NK-92 (cell line): ENCODE measurements around the gene CKMT1A.
"Not testable (repeated sequence)": the region's sequence is repeated elsewhere in the genome, so short reads cannot be mapped to it uniquely, and the experiment has no call there.

Experiments
- DNase-seq: peaks from one replicate; lab custom pipeline; 2025; ENCODE audit not compliant: unreplicated experiment; lab: John Stamatoyannopoulos, UW

The CKMT1A gene

DNA sequence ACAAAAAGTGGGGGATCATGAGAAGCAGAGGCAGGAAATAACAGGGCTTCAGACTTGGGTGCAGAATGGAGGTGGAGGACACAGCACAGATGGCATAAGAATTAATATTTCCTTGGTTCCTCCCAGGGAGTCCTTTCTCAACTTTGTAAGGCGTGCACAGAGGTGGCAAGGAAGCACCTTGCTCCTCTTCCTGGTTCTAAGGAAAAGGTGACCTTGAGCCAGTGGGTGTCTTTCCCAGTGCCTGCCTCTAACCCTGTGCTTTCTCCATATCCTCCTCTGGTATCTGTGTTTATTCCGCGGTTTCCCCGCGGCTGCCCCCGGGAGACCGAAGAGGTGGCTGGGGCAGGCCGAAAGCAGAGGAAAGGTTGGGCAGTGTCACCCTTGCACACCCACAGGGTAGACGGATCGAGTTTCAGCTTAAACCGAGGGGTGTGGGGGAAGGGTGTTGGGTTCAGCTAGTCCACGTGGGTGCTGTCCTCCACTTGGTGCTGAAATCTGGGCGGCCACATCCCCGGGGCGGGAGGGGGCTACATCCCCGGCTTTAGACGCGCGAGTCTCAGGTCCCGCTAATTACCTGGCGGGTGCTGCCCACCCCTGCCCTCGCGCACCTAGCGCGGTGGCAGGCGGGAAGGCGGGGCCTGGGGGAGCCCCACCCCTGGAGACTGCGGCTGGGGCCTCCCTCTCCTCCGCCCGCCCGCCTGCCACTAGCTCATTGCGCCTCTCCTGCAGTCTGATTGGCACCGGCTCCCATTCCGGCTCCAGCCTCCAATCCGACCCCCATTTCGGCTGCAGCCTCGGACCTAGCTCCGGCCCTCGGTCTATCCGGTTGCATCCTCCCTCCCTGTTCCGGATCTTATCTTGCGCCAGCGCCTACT, at the start of gene CKMT1A:
Gene CKMT1A (plus strand): TSS at position 712 of the 875 bp plus-strand sequence. CDS start 192 bp downstream, outside the sequence.
- not testable (repeated sequence) for DNase-seq

DNA sequence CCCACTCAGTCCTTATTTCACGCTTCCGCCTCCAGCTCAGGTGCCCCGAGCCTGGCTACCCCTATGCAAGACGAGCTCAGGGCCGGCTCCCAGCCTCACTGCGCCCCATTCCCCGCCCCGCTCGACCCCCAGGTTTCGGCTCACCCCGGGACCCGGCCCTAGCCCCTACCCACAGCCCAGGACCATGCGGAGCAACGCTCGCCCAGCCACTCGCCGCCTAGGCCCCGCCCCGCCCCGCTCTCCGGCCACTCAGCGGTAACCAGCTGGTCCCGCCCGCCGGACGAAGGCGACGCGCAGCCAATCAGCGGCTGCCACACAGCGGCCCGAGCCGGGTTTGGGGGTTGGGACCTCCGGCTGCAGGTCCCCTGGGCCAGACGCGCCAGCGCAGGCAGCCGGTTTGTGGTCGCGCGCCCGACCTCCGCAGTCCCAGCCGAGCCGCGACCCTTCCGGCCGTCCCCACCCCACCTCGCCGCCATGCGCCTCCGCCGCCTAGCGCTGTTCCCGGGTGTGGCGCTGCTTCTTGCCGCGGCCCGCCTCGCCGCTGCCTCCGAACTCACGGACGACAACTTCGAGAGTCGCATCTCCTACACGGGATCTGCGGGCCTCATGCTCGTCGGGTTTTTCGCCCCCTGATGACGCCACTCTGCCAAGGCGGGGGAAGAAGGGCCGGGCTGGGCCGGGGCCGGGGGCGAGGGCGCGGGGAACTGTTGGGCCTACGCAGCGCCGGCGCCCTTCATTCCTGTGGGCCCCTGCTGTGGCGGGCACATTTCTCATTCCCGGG, 44.8 kb upstream of the CKMT1A start, which contains the start of gene CATSPER2:
Gene CATSPER2 (minus strand): TSS at position 196 of the 781 bp plus-strand sequence. CDS start 783 bp downstream, outside the sequence.
- DNase-seq: no peak

DNA sequence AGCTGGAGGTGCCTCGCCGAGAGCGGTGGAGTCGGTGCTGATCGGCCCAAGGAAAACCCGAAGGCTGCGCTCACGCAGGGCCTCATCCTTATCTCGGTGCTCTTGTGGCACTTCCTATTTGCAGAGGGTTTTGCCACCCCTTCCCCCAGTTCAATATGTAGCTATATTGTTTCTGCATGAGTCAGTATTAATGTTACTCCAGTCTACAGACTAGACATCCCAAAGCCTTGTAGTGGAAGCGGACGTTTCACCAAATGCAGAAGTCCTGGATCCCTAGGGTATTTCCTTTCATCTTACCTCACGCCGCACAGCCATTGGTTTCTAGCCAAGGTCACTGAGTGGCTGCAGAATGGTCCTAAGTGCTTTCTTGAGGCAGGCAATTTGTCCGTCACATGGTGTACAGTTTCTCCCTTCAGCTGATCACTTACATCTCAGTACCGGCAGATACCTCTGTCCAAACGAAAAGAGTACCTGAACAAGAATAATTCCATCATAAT, 44.2 kb upstream of the CKMT1A start:
- DNase-seq: not testable (repeated sequence)

DNA sequence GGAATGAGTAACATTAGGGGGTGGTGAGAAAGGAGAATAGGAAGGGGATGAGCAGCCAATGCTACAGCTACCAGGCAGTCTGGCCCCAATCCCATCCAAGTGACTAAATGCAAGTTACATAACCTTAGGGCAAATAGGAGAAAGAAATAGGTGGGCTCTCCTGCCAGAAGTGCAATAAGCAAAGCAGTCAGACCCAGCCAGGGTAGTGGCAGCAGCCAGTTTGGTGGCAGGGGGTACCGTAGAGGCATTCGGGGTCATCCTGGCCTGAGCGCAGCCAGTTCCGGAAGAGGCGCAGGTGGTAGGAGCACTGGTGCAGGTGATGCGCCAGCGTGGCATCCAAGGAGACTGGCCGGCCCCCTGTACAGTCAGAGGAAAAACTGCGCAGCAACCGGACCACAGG, 33.9 kb upstream of the CKMT1A start:
- not testable (repeated sequence) for DNase-seq

- not testable (repeated sequence) for DNase-seq
These were observed 31.4 kb upstream of the CKMT1A start for GRCh38 chr15:43662293-43662692.

DNA sequence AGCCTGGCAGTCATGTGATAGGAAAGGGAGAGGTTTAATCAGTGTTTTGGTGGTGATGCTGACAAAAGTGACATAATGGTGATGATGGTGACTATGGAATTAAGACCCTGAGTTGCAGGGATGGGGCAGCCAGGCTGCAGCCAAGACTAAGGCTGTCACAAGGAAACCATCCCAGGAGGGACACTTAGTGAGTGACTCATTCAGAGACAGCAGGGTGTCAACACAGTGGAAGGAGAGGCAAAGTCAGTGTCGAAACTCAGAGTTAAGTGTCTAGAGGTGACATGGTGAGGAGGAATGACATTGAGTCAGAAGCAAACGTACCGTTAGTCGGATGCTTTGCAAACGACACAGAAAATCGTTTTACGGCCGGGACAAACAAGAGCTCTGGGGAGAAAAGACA, 30.3 kb upstream of the CKMT1A start:
- not testable (repeated sequence) for DNase-seq

GRCh38 chr15:43666177-43666576, 27.5 kb upstream of the CKMT1A start:
- DNase-seq: not testable (repeated sequence)

DNA sequence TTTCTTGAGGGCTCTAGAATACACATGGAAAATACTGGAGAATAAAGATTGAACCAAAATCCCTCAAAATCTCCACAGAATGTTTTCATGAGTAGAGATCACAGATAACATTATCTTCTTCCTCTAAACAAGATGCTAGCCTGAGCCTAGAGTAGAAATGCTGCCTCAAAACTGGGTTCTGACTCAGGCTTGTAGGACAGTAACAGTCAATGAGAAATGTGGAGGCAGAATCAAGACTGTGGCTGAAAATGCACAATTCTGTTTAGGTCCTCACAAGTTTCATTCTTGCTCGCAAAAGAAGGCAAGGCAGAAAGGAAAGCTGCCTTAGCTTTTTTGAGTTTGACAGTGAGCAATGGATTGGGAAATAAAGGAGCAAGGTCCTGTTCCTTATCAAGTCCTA, 19.5 kb upstream of the CKMT1A start:
- not testable (repeated sequence) for DNase-seq

GRCh38 chr15:43689604-43690301, 3.9 kb upstream of the CKMT1A start:
- not testable (repeated sequence) for DNase-seq

DNA sequence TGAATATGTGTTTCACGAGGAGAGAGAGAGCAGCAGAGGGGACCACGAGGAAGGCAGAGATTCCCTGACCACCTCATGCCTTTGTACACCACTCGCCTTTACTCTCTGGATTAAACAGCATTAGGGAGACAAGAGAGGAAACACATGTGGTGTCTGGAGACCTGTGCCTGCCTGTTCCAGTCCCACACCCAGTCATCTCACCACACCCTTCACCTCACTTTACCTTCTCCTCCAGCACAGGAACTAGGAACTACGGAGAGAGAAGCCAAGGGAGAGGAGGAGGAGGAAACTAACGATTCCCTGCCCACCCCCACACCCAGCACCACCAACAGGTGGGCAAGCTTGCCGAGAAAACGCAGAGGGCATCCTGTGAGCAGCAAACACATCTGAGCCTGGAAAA, 980 bp upstream of the CKMT1A start:
- not testable (repeated sequence) for DNase-seq

- DNase-seq: no peak
These were observed 8.5 kb downstream of the CKMT1A start for GRCh38 chr15:43702174-43702573.

DNA sequence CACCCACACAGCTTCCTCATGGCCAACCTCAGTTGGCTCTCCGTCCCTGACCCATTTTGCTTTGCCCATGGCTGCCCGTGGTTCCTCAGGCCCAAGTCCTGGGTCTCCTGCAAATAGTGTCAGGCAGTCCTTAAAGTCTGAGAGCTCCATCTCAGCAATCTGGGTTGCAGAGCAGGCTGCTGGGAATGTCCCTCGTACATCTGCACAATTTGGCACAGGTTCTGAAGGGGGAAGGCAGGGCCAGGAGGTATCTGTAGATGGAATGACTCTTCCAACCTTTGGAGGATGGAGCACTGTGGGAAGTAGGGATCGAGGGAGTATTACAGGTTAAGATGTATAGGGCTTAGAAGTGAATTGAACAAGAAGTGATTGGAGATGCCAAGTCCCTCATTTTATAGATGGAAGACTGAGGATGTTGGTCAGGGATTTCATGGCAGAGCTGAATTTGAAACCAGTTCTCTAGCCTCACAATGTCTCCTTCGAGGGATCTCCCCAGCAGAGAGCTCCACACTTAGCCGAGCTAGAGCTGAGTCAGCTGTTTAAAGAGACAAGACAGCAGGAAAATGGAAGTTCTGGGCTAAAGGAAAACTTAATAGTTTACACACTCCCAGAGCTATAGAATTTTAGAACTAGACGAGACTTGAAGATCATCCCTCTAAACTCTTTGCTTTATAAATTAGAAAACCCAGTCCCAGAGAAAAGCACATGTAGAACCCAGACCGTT, 9.2 kb downstream of the CKMT1A start:
- DNase-seq: no peak

DNA sequence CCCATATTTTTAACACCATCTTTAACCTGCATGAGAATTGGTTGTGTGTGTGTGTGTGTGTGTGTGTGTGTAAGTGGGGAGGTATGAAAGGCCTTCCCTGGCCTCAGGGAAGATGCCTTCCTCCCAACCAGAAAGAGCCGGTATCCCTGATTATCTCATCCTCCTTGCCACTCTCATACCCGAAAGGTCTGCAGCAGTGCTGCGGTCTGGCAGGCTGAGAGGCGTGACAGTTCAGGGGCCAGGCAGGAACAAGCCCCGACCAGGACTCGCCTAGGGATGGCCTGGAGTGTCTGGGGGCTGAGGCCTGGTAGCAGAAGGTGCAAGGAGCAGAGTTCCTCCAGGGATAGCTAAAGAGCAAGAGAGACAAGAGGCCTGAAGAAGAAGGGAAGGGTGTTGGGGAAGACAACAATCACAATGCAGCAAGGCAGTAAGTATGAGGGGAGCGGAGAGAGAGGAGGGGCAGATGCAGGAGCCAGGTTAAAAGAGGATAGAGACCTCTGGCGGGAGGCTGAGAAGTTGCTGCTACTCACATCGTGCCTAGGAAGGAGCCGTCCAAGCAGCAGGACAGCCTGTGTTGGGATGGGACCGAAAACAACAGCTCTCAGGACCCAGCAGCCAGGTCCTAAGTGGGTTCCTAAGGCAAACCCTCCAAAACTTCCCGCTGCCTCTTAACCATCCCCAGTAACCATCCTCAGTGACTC, 16.9 kb downstream of the CKMT1A start:
- not testable (repeated sequence) for DNase-seq

GRCh38 chr15:43723151-43723550, 29.5 kb downstream of the CKMT1A start:
- DNase-seq: no peak

GRCh38 chr15:43726306-43726705, 32.6 kb downstream of the CKMT1A start:
- not testable (repeated sequence) for DNase-seq

GRCh38 chr15:43728053-43728725, 34.5 kb downstream of the CKMT1A start:
- not testable (repeated sequence) for DNase-seq

DNA sequence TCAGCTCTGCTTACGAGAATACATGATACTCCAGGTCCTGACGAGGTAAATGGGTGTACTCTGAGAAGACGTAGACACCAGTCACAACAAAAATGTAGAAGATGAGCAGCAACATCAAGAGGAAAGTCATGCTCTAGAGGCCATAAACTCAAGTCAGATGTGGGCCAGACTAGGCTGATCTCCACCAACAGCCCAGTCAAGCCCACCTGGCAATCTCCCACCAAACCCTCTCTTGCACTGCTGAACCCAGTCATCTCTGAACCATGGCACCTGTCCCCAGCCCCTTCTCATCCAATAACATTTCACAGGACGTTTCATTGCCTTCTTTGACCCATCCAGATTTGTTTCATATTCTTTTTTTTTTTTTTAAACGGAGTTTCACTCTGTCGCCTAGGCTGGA, 41.8 kb downstream of the CKMT1A start:
- no peak for DNase-seq

DNA sequence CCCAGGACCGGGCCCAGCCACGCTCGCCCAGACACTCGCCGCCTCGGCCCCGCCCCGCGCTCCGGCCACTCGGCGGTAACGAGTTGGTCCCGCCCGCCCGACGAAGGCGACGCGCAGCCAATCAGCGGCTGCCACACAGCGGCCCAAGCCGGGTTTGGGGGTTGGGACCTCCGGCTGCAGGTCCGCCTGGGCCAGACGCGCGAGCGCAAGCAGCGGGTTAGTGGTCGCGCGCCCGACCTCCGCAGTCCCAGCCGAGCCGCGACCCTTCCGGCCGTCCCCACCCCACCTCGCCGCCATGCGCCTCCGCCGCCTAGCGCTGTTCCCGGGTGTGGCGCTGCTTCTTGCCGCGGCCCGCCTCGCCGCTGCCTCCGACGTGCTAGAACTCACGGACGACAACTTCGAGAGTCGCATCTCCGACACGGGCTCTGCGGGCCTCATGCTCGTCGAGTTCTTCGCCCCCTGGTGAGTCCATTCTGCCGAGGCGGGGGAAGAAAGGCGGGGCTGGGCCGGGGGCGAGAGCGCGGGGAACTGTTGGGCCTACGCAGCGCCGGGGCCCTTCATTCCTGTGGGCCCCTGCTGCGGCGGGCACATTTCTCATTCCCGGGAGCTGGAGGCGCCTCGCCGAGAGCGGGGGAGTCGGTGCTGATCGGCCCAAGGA, 52.7 kb downstream of the CKMT1A start, which contains the start of gene PDIA3:
Gene PDIA3 (plus strand): TSS at position 194 of the 658 bp plus-strand sequence. CDS start 102 bp downstream, at position 296.
- not testable (repeated sequence) for DNase-seq
